A204.1 (cell line): ENCODE results near the gene FOXRED2.

Source experiments
- FAIRE-seq: peaks from 2 replicates; lab custom pipeline; 2012; peaks lifted over from hg19 to GRCh38; lab: Jason Lieb, UNC

Gene FOXRED2

GRCh38 chr22:36447632-36448031, 59.2 kb downstream of the FOXRED2 start:
- FAIRE-seq = no peak

DNA sequence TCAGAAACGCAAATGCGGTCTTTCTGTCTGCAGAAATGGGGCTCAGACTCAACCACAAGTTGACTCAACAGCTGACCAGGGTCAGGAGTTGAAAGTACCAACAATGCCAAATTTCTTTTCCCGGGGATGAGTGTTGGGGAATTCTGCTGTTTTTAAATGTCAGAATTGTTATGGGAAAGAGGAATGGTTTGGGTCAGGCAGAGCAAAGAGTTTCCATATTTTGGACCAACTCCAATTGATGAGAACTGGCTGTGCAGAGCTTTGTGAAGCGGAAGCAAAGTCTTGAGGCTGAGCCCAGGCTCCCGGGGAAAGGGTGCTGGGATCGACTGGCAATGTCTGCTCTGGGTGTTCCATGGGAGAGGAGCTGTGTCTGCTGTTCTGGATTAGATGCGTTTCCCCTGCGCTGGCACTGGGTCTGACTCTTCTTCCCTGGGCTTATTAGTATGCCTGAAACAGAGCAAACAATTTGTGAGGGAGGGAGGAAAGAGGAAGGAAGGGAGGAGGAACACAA, 61.6 kb downstream of the FOXRED2 start:
- no peak for FAIRE-seq

DNA sequence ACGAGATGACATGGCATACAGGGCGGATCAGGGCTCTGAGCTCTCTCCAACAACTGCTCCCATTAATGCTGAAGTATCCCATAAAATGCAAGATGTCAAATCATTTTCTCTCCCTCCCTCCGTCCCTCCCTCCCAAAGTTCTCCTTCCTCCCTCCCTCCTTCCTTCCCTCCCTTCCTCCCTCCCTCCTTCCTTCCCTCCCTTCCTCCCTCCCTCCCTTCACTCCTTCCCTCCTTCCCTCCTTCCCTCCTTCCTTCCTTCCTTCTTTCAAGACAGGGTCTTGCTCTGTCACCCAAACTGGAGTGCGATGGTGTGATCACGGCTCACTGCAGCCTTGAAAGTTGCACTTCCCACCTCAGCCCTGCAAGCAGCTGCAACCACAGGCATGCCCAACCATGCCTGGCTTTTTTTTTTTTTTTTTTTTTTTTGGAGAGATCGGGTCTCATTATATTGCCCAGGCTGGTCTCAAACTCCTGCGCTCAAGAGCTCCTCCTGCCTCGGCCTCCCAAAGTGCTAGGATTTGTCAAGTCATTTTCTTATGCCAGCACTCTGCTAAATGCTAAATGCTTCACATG, 63.6 kb downstream of the FOXRED2 start:
- no peak for FAIRE-seq

DNA sequence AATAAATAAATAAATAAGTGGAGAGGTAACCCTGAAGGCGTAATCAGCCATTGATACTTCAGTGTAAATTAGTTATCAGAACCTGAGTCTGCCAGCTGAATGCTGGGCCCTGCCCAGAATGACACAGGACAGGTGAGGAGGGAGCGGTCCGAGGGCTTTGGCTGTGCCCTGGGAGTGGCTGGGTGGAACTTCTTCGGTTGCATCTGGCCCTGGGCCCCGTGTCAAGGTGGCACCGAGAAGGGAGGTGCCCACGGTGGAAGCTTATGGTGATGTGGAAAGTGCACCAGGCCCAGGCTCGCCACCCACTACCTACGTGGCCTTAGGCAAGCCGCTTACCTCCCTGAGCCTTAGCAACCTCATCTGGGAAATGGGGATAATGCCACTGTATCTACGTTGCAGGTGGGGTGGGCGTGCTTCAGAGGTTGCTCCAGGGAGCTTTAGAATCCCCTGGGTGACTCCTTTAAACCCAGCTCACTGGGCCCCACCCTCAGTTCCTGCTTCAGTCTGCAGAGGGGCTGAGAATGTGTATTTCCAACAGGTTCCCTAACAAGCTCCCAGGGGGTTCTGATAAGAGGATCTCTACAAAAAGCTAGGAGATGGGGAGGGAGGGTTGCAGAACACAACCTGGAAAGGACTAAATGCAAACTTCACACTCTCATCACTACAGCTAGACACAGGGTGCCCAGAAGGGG, 64.2 kb downstream of the FOXRED2 start:
- no peak for FAIRE-seq

DNA sequence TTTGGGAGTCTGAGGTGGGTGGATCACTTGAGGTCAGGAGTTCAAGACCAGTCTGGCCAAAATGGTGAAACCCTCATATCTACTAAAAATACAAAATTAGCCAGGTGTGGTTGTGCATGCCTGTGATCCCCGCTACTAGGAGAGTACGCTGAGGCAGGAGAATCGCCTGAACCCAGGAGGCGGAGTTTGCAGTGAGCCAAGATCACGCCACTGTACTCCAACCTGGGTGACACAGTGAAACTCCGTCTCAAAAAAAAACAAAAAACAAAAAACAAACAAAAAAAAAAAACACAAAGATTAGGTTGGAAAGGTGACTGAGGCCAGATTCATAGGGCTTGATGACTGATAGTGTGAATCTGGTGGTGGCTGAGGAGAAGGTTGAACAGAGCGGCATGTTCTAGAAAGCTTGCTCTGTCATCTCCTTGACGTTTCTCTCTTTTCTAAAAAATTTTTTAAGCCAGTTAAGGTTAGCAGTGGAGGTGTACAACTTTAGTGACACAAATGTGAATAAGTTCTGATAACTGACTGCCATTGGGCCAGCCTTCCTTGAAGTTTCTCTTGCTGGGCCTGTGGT, 66.3 kb downstream of the FOXRED2 start:
- no peak for FAIRE-seq

DNA sequence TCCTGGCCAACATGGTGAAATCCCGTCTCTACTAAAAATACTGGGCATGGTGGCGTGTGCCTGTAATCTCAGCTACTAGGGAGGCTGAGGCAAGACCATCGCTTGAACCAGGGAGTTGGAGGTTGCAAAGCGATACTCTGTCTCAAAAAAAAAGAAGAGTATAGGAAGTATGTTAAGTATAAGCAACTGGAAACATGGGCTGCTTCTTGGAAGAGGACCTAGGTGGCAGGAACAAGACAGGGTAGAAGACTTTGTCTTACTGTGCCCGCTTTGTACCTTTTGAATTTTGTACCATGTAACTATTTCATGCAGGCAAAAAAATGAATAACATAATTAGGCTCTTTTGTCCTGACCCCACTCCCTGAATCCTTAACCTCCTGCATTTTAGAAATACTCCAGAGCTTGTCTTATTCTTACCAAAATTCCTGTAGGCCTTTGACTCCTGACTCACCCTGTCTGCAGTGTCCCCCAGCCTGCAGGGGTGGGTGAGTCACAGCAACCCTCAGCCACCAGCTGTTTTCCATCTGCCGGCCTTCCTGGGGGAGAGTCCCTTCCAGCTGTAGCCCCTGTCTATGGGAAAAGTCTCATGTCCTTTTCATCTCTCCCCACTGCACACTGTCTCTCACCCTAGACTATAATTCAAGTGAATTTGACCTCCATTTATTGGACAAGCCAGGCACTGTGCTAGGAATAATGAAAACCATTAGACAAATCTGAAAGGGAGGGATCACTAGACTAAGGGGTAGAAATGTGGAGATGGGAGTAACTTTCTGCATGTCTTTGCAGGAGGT, 67.2 kb downstream of the FOXRED2 start:
- FAIRE-seq = no peak
